Activated CD4-positive, alpha-beta T cell treated with anti-CD3 and anti-CD28 coated beads for 4 hours (primary cell): ENCODE results near the gene SEMA3F.
"Not testable (repeated sequence)": the region's sequence is repeated elsewhere in the genome, so short reads cannot be mapped to it uniquely, and the experiment has no call there.

ENCODE experiments used
- DNase-seq, 2 donors: peaks; one replicate each; pipeline ENCODE4 v3.0.0-alpha.2; 2020

Gene SEMA3F

DNA sequence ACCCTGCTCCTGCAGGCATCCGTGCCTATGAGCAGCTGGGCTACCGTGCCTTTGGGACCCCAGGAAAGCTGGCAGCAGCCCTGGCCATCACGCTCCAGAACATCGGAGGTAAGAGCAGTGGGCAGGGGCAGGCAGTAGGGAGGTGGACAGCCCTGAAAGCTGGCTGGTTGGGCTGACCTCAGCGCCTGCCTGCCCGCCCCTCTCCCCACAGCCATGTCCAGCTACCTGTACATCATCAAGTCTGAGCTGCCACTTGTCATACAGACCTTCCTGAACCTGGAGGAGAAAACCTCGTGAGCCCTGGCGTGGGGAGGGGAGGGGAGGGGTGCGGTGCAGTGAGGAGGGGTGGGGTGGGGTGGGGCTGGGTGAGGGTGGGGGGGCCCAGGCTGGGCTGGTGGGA, 60.4 kb downstream of the SEMA3F start:
- DNase-seq: no peak

DNA sequence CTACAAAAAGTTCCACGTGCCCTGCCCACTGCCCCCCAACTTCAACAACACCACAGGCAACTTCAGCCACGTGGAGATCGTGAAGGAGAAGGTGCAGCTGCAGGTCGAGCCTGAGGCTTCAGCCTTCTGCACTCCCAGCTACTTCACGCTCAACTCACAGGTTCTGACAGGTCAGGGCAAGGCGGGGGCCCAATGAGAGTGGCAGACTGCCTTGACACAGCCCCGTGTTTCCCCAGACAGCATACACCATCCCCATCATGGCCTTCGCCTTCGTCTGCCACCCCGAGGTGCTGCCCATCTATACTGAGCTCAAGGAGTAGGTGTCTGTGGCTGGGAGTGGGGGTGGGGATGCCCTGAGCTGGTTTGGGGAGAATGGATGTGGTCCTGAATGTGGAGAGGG, 62.6 kb downstream of the SEMA3F start:
- no peak for DNase-seq

DNA sequence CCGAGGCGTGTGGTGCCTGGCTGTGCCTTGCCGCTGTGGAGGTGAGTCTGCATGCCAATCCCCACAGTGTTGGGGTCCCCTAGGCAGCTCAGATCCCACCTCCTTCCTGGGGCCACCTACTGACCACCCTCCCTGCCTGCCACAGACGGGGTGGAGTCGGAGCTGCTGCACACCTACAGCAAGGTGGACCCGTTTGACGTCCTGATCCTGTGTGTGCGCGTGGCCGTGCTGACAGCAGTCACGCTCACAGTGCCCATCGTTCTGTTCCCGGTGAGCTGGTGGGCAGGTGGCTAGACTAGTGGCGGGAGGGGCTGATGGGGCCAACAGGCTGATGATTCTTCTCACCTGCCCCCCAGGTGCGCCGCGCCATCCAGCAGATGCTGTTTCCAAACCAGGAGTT, 63.3 kb downstream of the SEMA3F start:
- DNase-seq: no peak

DNA sequence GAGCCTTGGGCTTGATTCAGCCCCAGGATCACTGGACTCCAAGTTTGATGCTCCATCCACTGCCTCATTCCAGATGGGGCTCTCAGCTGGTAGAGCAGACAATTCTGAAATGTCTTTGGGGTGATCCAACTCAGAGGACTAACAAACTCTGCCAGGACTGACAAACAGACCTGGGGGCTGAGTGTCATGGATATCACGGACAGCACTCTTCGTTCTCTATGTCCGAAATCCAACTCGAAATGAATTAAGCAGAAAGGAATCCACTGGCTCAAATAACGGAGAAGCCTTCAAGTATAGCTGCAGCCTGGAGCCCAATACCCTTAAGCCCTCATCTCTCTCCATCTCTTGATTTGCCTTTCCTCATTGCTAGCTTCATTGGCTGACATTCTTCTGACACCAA, 64.2 kb downstream of the SEMA3F start:
- no peak for DNase-seq

DNA sequence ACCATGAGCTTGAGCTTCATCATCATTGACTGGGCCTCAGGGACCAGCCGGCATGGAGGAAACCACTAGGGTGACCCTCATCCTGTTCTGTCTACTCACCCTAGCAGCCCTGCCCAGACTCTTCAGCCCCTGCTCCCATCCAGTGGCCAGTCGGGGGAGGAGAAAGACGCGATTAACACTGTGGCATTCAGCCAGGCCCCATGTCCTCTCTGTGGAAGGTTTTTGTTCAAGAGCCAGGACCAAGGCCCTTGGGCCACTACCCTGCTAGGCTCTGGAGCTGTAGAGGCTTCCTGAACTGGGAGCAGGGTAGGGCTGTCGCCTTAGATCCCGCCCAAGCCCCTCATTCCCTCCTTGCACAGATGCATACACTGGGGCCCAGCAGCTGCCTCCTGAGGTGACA, 65.0 kb downstream of the SEMA3F start:
- no peak for DNase-seq

DNA sequence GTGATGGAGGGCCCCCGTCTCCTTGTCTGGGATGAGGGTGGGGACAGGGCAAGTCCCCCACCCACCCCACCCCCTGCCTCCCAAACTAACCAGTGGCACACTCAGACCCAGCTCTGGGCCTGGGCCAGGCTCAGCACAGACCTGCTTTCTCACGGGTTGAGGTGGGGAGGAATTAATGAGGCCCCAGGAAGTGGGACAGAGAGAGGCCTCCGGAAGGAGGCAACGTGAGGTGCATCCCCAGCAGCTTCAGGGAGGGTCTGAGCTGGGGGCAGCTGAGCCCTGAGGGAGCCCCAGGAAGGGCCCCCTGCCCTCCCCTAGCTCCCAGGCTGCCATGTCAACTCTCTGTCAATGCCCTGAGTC, 65.9 kb downstream of the SEMA3F start:
- no peak for DNase-seq

DNA sequence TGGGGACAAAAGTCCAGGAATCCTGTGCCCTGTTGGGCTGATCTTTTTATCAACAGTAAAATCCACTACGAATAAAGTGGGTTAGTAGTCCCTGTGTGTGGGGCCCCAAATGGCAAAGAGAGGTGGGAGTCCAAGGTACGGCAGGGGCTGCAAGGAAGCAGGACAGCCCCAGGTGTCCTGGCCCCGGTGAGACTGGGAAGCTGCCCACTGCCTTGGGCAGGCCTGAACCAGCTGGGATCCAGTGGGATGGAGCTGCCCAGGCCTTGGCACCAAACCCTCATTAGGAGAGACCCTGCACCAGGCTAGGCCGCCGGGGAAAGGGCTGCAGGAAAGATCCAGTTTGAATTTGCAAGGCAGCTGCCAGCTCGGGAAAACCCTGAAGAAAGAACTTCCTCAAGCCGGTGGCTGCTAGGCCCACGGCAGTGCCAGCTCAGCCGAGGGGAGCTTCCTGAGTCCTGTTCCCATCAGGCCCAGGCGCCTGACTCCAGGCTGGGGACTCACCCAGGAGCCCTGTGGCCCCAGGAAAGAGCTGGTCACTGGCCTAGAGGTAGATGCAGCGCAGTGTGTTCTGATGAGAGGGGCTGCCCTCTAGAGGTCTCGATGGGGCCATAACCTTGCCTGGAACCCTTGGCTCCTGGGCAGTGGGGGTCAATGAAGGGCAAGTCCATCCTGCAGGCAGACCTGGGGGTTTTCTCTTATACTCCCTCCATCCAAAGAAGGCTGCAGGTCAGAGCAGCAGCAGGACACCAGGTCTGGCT, 66.5 kb downstream of the SEMA3F start:
- no peak for DNase-seq

DNA sequence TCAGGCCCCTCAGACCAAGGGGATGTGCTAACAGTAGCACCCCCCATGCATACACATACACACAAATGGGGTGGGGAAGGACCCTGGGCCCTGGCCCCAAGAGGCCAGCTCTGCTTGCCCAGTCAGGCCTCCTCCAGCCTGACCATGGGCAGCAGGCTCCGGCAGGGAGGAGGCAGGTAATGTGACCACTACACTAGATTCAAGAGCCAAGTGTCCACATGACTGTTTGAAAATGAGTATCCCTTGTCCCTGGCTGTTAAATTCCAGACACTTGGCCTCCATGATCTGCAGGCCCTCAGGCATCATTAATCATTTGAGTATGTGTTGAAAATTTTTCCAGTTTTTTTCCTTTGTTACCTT, 67.0 kb downstream of the SEMA3F start:
- DNase-seq: no peak

DNA sequence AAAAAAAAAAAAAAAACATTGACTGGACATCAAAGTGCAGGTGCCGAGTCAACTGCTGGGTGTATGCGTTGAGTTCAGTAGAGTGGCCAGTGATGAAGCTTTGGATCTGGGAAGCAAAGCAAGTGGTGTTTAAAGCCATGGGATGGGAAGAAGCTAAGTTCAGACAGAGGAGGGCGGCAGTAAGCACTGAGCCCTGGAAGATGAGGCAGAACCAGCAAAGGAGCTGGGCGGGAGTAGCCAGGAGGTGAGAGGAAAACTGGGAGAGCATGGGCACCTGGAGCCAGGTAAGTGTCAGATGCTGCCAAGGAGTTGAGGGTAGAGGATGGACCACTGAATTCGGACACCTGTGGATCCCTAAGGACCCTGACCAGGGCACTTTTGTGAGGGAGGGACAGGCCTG, 69.5 kb downstream of the SEMA3F start:
- DNase-seq: no peak

DNA sequence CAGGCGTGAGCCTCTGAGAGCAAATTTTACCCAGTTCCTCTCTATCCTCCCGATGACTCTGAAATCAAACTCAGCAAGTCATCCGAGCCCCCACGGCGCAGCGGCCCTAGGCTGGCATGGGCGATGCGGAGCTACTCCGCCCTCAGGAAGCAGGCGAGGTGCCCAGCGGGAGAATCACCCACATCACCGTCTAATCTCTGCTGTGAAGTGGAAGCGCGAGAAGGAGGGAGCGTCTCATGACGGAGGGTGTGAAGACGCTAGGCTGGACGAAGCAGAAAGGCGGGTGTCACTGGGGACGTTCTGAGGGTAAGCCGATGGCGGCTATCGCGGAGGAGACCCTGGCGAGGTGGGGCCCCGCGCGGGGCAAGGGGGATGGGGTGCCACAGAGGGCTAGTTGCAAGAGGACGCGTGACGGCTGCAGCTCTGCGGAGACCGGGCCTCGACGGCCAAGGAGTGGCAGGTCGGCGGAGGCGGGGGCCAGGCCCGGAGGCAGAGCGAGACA, 71.8 kb downstream of the SEMA3F start:
- DNase-seq: peak in 1 of 2 donors; percentile 40

DNA sequence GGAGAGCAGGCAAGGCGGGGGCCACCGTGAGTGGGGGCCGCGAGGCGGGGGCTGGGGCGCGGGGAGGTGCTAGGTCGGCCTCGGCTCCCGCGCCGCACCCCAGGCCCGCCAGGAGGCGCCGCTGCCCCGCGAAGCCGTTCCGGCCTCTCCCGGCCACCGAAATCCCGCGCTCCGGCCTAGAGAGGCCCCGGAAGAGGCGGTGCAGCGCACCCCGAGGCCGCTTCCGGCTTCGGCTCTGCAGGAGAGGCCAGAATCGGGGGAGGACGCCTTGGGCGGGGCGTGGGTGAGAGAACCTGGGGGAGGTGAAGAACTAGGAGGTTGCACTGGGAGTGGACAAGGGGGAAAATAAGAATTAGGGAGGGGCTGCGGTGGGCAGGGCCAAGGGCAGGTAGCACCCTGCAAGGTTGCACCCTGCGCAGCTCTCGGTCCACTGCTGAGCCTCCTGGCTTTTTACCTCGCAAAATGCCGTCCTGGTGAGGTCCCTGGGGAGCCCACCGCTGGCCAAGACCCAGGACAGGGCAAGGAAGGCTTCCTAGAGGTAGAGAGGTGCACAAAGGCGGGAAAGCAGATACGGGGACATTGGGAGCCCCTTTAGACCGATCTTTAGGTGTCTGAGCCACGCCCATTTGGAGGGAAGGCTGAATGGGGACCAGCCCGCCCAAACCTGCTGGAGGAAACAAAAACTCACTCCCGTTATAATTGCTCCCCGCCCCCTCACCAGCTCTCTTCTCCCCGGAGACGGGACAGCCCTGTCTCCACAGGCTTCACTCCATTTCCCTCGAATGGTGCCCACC, 72.5 kb downstream of the SEMA3F start:
- DNase-seq: peak; percentile 85 to 87

DNA sequence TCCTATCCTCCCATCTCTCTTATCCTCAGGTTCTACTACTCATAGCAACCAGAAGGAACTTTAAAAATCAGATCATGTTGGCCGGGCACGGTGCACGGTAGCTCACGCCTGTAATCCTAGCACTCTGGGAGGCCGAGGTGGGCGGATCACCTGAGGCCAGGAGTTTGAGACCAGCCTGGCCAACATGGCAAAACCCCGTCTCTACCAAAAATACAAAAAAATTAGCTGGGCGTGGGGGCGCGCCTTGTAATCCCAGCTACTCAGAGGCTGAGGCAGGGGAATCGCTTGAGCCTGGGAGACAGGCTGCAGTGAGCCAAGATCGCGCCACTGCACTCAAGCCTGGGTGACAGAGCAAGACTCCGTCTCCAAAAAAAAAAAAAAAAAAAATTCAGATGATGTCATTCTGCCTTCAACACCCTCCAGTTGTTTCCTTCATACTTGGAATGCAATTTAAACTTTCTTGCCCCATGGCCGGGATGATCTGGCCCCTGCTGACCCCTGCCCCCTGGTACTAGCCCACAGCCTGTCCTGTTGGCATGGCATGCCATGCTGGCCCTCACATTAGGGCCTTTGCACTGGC, 73.2 kb downstream of the SEMA3F start:
- not testable (repeated sequence) for DNase-seq

DNA sequence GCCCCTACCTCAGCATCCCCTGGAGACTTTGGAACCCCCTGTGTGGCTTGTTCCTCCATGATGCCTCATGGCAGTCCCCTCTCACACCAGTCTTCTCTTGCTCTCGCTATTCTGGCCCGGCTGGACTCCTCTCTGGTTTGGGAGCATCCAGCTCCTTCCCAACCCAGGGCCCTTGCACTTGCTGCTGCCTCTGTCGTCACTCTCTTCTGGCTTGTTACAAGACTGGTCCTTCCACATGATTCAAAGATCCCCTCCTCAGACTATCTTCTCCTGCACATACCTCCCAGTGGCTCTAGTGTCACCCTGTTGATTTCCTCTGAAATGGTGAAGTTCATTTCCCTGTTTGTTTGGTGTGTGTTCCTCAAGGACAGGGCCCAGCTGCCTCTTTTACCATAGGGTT, 74.4 kb downstream of the SEMA3F start:
- no peak for DNase-seq

DNA sequence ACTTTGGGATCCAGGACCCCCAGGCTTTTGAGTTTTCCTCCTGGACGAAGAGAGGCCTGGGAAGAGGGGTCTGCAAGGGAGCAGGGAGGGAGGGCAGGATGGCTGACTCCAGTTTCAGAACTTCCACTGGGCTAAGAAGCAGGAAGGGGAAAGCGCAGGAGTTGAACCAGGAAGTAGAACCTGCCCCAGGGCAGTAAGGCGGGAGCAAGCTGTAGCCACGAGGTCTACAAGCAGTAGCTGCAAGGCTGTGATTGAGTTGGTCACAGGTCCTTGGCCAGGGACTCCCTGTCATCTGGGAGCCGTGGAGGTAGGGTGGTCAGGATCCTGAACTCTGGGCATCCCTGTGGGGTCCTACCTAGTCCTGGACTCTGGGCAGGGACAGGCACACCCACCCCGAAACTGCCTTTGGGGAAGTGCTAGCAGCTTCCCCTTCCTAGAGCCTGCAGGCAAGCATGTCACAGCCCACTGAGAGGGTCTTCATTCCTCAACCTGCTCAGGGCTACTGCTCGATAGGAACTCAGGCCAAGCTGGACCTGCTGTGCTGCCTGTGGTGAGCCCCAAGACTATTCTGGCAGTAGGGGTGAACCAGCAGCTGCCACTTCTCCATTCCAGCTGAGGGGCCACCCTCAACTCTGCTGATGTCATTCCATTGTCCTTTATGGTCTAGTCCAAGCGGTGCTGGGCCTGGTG, 75.1 kb downstream of the SEMA3F start:
- no peak for DNase-seq

DNA sequence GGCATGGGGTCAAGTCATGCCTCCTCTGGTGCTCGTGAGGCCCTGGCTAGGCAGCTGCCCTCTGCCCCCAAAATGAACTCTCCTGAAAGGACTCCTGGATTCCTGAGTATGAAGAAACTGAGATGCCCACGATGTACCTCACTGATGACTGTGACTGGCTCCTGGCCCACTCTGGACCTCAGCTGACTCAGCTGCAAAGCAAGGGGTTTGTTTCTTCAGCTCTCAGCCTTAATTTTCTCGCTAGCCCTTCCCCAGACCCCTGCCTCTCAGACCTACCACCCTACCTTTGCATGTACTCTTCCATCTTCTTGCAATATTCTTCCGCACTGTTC, 75.6 kb downstream of the SEMA3F start:
- DNase-seq: no peak

DNA sequence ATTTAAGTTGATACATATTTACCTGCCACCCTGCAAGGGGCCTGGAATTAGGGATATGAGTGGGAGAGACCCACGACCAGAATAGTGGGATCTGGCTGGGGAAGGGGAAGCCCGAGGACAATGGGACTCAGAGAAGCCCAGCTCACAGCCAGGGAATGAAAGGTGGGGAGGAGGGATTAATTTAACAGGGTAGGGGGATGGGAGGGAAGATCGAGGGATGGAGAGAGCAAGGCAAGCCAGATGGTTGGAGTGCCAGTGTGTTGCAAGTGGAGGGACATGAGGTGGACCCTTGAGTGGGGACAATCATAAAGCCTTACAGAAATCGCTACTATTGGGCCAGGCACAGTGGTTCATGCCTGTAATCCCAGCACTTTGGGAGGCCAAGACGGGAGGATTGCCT, 76.5 kb downstream of the SEMA3F start:
- DNase-seq: no peak

DNA sequence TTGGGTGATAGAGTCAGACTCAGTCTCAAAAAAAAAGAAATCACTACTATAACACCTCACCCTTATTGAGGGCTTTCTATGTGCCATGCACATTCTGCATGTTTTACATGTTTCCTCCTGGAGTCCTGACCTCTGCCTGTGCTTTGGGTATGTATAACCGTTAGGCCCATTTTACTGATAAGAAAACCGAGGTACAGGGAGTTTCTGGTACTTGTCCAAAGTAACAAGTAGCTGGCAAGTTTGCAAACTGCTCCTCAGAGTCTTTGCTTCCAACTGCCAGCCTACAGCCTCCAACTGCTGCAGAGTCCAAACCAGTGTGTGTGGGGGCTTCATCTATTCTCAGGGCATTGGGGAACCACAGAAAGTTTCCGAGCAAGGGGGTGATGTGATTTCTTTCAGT, 77.2 kb downstream of the SEMA3F start:
- DNase-seq: no peak

DNA sequence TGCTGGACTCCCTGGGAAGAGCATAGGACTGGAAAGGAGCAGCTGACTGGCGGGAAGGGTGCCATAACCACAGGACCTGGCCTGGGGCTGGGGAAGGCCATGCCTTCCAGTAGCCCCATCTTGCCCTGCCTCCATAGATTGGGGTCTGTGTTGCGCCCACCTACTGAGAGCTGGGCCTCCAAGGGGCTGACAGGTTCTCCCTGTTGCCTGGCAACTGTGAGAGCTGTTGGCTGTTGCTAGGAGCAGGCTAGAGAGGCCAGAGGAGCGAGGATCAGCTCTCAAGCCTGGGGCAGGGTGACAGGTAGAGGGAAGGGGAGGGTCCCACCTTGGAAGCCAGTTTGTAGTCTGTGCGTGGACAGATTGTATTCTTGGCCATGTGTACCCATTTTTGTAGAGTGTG, 78.1 kb downstream of the SEMA3F start:
- no peak for DNase-seq

DNA sequence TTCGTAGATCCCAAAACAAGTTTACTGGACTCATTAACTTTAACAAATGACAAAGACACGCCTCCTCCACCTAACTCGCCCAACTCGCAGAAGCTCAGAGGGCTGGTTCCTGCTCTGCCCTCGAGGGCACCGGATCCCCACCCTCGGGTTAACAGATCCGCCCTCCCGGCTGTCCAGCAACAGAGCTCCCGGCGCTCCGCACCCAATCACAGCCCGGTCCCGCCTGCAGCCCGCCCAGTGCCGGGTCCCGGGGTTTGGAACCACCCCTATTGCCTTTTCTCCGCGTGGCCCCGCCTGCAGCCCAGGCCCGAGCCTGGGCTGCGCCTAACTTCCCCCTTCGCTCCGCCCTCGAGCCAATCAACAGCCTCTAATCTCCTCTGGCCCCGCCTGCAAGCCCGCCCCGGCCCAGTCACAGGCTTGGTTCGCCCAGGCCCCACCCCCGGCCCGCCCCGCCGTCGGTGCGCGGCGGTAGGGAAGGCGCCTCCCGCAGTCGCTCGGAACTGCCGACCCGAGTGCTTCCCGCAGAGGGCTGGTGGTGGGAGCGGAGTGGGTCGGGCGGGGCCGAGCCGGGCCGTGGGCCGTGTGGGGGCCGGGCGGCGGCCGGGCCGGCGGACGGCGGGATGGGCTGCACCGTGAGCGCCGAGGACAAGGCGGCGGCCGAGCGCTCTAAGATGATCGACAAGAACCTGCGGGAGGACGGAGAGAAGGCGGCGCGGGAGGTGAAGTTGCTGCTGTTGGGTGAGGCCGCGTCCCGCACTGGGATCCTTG, 80.8 kb downstream of the SEMA3F start, which contains the start of gene GNAI2:
Gene GNAI2 (plus strand): TSS at position 489 of the 768 bp plus-strand sequence. CDS start 132 bp downstream, at position 621.
- DNase-seq: peak; percentile 98 to 99

DNA sequence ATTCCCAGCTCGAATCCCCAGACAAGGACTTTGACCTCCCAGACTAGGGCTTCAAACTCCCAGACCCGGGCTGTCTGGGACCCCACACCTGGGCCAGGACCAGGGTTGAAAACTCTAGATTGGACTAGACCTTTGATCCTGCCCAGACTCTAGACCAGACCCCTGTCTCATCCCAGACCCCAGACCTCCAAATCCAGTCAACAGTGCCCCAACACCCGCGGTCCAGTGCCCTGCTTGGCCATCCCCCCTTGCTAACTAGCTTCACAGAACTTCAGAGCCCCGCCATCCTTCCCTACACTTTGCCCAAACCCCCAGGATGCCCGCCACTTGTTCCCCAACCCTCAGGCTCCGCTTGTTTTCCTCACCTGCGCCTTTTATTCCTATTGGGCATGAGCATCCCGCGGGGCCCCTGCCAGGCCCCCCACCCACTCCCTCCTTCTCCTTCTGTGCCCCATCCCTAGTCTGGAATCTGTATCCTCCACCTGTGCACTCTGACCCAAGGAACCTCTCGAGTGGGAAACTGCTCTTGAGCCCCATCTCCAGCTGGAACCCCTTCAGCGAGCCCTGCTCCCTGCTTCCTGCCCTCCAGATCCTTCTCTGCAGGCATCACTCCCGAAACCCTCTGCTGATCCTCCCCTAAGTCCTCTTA, 81.5 kb downstream of the SEMA3F start:
- no peak for DNase-seq

DNA sequence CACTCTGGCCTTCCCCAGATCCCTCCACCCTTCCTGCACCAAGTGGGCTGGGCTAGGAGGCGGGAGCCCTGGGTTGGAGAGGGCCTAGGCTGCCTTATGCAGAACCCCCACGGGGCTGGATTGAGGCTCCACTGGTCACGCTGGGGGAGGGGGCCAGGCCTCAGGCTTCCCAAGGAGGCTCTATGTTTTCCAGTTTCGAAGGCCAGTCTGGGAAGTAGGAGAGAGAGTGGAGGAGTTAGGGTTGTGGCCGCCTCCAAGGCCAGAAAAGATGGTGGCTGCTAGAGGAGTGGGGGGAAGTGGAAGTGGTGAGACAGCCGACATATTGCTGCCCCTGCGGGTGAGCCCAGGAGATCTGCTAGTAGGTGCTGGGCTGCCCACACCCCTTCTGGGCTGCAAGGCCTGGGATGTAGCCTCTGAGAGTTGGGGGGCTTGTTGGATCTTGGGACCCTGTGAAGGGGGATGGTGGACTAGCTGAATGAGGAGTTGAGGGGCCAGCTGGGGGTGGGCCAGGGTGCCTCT, 82.1 kb downstream of the SEMA3F start:
- DNase-seq: no peak
